Measurements from ENCODE around the gene FOXN3.

FOXN3 gene

DNA sequence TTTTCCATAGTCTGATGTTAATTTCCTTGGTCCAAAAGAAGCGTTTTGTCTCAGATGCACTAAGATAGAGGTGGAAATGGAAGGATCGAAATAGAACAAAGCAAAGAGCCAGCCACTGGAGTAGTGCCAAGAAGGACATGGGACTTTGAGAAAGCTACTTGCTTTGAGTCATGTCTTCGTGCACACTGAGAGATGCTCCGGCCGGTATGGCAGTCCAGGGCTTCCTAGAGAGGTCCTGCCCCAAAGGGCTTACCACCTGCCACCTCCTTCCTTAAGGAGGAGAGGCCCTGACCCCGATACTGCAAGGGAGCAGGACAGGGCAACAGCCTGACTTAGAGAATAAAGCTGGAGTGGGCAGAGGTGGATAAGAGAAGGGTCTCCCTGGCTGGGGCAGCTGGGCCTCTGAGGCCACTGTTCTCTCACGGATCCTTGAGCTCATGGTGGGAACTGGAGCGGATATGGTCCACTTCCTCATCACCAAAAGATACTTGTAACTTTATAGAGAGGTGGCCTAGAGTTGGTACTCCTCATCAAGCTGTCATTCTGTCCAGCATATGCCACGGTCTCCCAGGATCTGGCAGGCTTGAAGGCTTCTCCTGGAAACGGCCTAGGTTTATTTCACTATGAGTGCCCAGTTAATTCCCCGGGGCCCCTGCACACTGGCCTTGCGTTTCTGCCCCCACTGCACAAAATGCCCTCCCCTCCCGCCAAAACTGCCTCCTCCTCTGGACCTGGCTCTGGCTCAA is 57.4 kb downstream of the FOXN3 start:
- DNase-seq (ENCODE audit: low read depth): no peak

GRCh38 chr14:89357655-89358297 is 59.3 kb downstream of the FOXN3 start:
- no peak for DNase-seq (ENCODE audit: low read depth)

DNA sequence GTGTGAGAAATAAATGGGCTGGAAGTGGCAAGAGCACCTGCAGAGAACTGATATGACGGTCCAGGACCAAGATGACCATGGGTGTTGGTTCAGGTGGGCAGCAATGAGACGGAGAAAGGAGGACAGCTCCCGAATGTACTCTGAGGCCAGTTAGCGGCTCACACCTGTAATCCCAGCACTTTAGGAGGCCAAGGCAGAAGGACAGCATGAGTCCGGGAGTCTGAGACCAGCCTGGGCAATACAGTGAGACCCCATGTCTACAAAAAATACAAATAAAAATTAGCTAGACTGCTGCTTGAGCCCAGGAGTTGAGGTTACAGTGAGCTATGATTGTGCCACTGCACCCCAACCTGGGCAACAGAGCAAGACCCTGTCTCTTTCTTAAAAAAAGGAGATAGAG is 60.1 kb downstream of the FOXN3 start:
- DNase-seq (ENCODE audit: low read depth): no peak

GRCh38 chr14:89356496-89356895 is 60.5 kb downstream of the FOXN3 start:
- no peak for DNase-seq (ENCODE audit: low read depth)

GRCh38 chr14:89353766-89354113 is 63.3 kb downstream of the FOXN3 start:
- DNase-seq (ENCODE audit: low read depth): no peak

DNA sequence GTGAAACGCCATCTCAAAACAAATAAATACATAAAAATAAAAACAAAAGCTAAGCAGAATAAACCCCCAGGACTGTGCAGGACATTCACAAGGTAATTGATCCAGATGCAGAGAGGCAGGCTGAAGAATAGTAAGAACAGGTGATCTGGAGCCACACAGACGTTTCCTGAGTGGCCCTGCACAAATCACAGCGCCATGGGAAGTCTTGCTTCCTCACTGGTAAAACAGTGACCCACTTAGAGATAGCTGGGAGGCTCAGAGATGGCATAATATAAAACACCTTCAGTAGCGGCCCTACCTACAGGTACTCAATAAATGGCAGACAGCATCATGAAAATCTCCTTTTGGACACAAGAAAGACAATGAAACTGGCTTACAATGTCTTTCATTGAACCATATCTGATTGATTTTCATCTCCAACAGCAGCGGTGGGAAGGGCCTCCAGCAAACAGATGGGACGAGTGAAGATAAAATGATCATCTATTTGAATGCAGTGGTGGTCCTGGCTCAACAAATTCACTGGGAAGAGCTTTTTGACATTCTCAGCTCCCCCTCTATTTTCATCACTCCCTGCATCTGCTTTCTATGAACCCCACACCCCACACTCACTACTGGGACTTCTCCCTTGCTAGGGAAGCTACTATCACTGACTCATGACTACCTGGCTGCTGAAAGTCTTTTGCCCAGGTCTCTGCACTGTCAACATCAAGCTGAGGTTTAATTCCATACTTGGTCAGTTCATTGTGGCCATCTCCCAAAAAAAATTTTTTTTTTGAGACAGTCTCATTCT is 63.9 kb downstream of the FOXN3 start:
- no peak for DNase-seq (ENCODE audit: low read depth)

GRCh38 chr14:89351516-89352404 is 65.3 kb downstream of the FOXN3 start:
- no peak for DNase-seq (ENCODE audit: low read depth)

DNA sequence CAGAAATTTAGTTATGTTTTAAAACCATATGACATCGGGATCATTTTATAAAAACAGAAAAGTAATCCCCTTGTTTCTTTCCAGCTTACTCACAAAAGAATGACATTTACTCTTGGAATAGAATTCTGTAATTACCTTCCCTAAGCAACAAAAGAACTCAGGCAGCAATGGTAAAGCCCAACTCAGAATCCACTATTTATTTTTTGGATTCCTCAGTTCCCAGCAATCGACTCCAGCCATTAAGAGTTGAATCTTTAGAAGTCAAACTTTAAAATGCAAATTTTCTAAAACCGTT is 65.9 kb downstream of the FOXN3 start:
- no peak for DNase-seq (ENCODE audit: low read depth)

DNA sequence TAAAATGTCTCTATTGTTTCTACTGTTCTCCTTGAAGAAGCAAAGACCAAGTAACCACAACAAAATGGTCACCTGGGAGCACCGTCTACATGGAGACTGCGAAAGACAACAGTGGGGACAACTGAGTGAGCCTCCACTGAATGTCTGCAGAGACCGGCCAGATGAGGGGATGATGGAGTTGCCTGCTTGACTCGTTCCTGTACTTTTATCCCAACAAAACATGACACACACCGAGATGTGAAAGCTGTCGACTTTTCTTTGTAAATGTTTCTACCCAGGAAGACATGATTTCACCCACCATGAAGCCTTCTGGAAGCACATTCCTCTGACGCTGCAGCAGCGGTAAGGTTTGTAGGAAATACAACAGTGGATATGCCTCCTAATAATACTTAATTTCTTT is 66.9 kb downstream of the FOXN3 start:
- no peak for DNase-seq (ENCODE audit: low read depth)

DNA sequence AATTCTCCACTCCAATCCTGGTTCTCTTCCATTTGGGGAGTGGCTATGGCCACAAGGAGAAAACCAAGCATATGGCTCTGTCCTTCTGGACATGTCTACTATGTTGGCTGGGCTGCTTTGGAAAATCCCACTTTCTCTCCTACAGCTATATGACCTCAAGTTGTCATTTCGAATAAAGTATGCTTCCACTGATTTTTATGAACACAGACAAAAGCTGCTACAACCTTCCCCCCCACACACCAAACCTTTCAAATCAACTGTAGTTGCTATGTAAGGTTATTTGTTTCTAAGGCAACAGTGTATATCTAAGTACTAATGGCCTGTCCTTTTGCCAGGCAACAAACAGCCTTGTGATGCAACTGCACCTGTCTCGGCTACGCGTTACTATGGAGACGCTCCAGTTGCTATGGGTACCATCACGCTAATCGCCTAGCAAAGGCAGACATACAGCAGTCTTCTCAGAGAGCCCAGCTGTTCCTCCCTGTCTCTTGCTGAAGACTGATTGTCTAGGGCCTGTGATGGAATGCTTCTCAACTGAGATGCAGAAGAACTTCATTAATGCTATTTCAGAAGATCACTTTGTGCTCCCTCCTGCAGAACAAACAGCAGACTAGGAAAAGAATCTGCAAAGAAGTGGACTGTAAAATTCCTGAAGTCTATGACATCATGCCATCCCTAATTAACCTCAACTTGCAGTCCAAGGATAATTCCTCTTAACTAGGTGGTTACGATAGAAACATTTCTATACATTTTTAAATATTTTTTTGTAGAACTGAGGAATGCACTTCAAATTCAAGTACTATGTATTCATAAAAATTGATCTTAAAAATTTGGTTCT is 67.6 kb downstream of the FOXN3 start:
- DNase-seq (ENCODE audit: low read depth): no peak

GRCh38 chr14:89348722-89349121 is 68.3 kb downstream of the FOXN3 start:
- DNase-seq (ENCODE audit: low read depth): no peak

DNA sequence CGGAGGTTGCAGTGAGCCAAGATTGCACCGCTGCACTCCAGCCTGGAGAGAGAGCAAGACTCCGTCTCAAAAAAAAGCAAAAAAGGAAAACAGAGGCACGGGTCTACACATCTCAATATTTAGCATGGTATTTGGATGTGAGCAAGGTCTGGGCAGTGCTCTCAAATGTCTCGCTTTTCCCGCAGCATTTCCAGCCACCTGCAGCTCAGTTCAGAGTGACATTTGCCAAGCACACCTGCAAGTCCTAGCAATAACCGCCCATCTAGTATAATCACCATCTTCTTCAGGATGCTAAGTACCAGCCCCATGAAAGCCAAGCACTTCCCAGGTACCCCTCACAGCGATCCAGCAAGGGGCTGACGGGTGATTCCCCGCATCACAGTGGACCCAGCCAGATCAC is 69.1 kb downstream of the FOXN3 start:
- DNase-seq (ENCODE audit: low read depth): no peak

DNA sequence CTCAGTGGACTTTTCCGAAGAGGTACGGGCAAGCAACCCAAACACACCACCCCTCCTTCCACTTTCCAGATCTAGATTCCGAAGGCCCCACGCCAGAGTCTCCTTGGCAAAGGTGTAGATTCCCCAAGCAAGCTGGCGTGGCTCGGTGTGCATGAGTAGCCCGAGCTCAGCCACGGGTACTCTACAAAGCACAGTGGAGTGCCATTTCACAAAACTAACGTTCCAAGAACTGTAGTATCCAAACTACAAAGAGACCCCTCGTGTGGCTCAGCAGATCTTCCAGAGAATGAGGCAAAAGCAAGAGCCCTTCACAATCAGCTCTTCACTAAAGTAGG is 72.1 kb downstream of the FOXN3 start:
- DNase-seq (ENCODE audit: low read depth): no peak

GRCh38 chr14:89343356-89343755 is 73.7 kb downstream of the FOXN3 start:
- DNase-seq (ENCODE audit: low read depth): no peak

DNA sequence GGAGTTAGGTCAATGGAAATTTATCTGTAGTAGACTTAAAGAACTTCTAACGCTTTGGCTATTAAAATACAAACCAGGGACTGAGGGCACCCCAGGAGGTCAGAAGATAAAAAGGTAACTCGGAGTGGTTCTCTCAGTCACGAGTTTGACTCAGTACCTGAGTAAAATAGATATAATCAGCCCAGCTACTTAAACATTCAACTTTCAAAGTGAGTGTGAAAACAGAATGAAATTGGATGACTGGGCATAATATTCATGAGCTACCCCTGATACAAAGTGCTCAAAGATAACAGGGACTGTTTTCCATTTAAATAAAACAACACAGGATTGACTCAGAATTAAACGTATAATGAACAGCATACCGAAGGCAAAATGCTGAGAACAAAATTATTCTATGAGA is 75.0 kb downstream of the FOXN3 start:
- DNase-seq (ENCODE audit: low read depth): no peak

- no peak for DNase-seq (ENCODE audit: low read depth)
These were observed 76.5 kb downstream of the FOXN3 start for GRCh38 chr14:89340200-89341181.

GRCh38 chr14:89339579-89339978 is 77.5 kb downstream of the FOXN3 start:
- no peak for DNase-seq (ENCODE audit: low read depth)

- DNase-seq (ENCODE audit: low read depth): no peak
These were observed 77.9 kb downstream of the FOXN3 start for GRCh38 chr14:89339158-89339557.

GRCh38 chr14:89336338-89336737 is 80.7 kb downstream of the FOXN3 start:
- no peak for DNase-seq (ENCODE audit: low read depth)

- no peak for DNase-seq (ENCODE audit: low read depth)
These were observed 85.0 kb downstream of the FOXN3 start for GRCh38 chr14:89332031-89332430.

Measured in GM04504 (cell line).